MM.1S (cell line): ENCODE results near the gene MYH8.

ENCODE experiments used
- DNase-seq: peaks from one replicate; pipeline ENCODE4 v3.0.0-alpha.2; 2015
- H2AFZ ChIP-seq: fragments of 300-600 bp; sonication (generic); 2 replicates; pipeline ENCODE4 v1.6.0; 2016; ENCODE audit warnings: antibody characterized with exemption, low read length
- H3F3A ChIP-seq: fragments of 300-600 bp; sonication (generic); 2 replicates; pipeline ENCODE4 v1.6.1; 2016; ENCODE audit warnings: mild to moderate bottlenecking, antibody characterized with exemption, low read length, moderate library complexity, mixed read lengths; ENCODE audit not compliant: insufficient read depth
- H3K27ac ChIP-seq: fragments of 300-600 bp; sonication (generic); 2 replicates; pipeline ENCODE4 v1.5.1; 2016; ENCODE audit warnings: mild to moderate bottlenecking, low read length
- H3K27me3 ChIP-seq: fragments of 300-600 bp; sonication (generic); replicated peaks from 2 replicates; pipeline ENCODE4 v1.6.0; 2016; ENCODE audit warnings: low read length; ENCODE audit not compliant: insufficient read depth
- H3K36me3 ChIP-seq: fragments of 300-600 bp; sonication (generic); replicated peaks from 2 replicates; pipeline ENCODE4 v1.6.1; 2016; ENCODE audit warnings: mild to moderate bottlenecking, low read length, mixed read lengths; ENCODE audit not compliant: insufficient read depth
- H3K4me1 ChIP-seq: fragments of 300-600 bp; sonication (generic); 2 replicates; pipeline ENCODE4 v1.6.1; 2016; ENCODE audit warnings: low read length, mixed read lengths
- H3K4me2 ChIP-seq: fragments of 300-600 bp; sonication (generic); 2 replicates; pipeline ENCODE4 v1.6.0; 2016; ENCODE audit warnings: low read depth, low read length
- H3K4me3 ChIP-seq: fragments of 300-600 bp; sonication (generic); 2 replicates; pipeline ENCODE4 v1.5.1; 2016; ENCODE audit warnings: low read length, mixed read lengths
- H3K79me2 ChIP-seq: fragments of 300-600 bp; sonication (generic); 2 replicates; pipeline ENCODE4 v1.6.1; 2016; ENCODE audit warnings: mixed run types, low read length, mixed read lengths
- H3K9ac ChIP-seq: fragments of 300-600 bp; sonication (generic); 2 replicates; pipeline ENCODE4 v1.6.1; 2016; ENCODE audit warnings: low read length, mixed read lengths
- H3K9me2 ChIP-seq: fragments of 300-600 bp; sonication (generic); replicated peaks from 2 replicates; pipeline ENCODE4 v1.6.1; 2016; ENCODE audit warnings: mild to moderate bottlenecking, low read length, mixed read lengths; ENCODE audit not compliant: insufficient read depth
- H3K9me3 ChIP-seq: fragments of 300-600 bp; sonication (generic); replicated peaks from 2 replicates; pipeline ENCODE4 v1.6.1; 2016; ENCODE audit warnings: mild to moderate bottlenecking, low read length, mixed read lengths; ENCODE audit not compliant: insufficient read depth
- H4K20me1 ChIP-seq: fragments of 300-600 bp; sonication (generic); 2 replicates; pipeline ENCODE4 v1.6.1; 2016; ENCODE audit warnings: mild to moderate bottlenecking, low read length, moderate library complexity, mixed read lengths; ENCODE audit not compliant: insufficient read depth
- CTCF ChIP-seq: fragments of 300-600 bp; sonication (generic); IDR thresholded peaks from 2 replicates; pipeline ENCODE4 v1.5.1; 2016; ENCODE audit warnings: antibody characterized with exemption, low read length, mixed read lengths
- EZH2 ChIP-seq: fragments of 300-600 bp; sonication (generic); optimal IDR thresholded peaks from 2 replicates; pipeline ENCODE3; 2017; ENCODE audit warnings: low read depth, mild to moderate bottlenecking, antibody characterized with exemption, low read length, mixed read lengths
- EZH2phosphoT487 ChIP-seq: fragments of 300-600 bp; sonication (generic); IDR thresholded peaks from 2 replicates; pipeline ENCODE4 v1.6.1; 2018; ENCODE audit warnings: antibody characterized with exemption, low read length

Gene MYH8

GRCh38 chr17:10360578-10360977 is 61.2 kb downstream of the MYH8 start:
- no peak for TF ChIP-seq EZH2phosphoT487
- no peak for TF ChIP-seq CTCF
- no peak for TF ChIP-seq EZH2
- H3K27me3 ChIP-seq = no peaks in the 10 kb centered on the region
- H3K27ac ChIP-seq = no peak overlapping the region
- no peak overlapping the region for H3K9ac ChIP-seq
- H3K4me3 ChIP-seq = no peak overlapping the region
- no peaks in the 10 kb centered on the region for H3K79me2 ChIP-seq
- no peak overlapping the region for H2AFZ ChIP-seq
- no peaks in the 10 kb centered on the region for H3K36me3 ChIP-seq
- no peaks in the 10 kb centered on the region for H3K4me1 ChIP-seq
- no peak overlapping the region for H3K4me2 ChIP-seq
- no peak for DNase-seq
- H3K9me3 ChIP-seq = no peaks in the 10 kb centered on the region
- no peaks in the 10 kb centered on the region for H3K9me2 ChIP-seq
- H3F3A ChIP-seq = no peaks in the 10 kb centered on the region
- no peaks in the 10 kb centered on the region for H4K20me1 ChIP-seq

- TF ChIP-seq CTCF (peak; percentile 45), EZH2phosphoT487 (no peak), EZH2 (no peak)
- Histone ChIP-seq H3K9me3 (no peaks in the 10 kb centered on the region), H3K4me2 (no peak overlapping the region), H3K36me3 (no peaks in the 10 kb centered on the region), H4K20me1 (no peaks in the 10 kb centered on the region), H3K4me1 (no peaks in the 10 kb centered on the region), H3K9me2 (no peaks in the 10 kb centered on the region), H3K9ac (no peak overlapping the region), H3K79me2 (no peaks in the 10 kb centered on the region), H3K27me3 (no peaks in the 10 kb centered on the region), H3F3A (no peaks in the 10 kb centered on the region), H3K4me3 (no peak overlapping the region), H2AFZ (no peak overlapping the region), H3K27ac (no peak overlapping the region)
- peak; percentile 10 for DNase-seq
Observed at GRCh38 chr17:10357768-10358167, 64.0 kb downstream of the MYH8 start.

- no peak for DNase-seq
- Histone ChIP-seq H2AFZ (no peak overlapping the region), H3K36me3 (no peaks in the 10 kb centered on the region), H3K9me3 (no peaks in the 10 kb centered on the region), H3K79me2 (no peaks in the 10 kb centered on the region), H3K4me3 (no peak overlapping the region), H3K9ac (no peak overlapping the region), H3K9me2 (no peaks in the 10 kb centered on the region), H3K27me3 (no peaks in the 10 kb centered on the region), H3K4me2 (no peak overlapping the region), H4K20me1 (no peaks in the 10 kb centered on the region), H3K27ac (no peak overlapping the region), H3K4me1 (no peaks in the 10 kb centered on the region), H3F3A (no peaks in the 10 kb centered on the region)
- TF ChIP-seq CTCF = no peak
- TF ChIP-seq EZH2 = no peak
- TF ChIP-seq EZH2phosphoT487 = no peak
Observed at GRCh38 chr17:10354651-10355050, 67.1 kb downstream of the MYH8 start.

DNA sequence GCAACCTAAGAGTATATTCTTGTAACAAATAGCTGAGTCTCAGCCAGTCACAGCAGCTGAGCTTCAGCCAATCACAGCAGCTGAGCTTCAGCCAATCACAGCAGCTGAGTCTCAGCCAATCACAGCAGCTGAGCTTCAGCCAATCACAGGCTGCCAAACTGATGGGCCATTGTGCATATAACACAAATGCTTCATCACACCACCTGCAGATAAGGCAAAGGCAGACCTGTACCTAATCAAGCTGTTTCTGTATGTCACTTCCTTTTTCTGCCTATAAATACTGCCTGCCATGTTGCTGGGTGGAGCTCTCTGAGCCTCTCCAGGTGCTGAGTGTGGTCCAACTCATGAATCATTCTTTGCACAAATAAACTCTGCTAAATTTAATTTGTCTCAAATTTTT is 68.9 kb downstream of the MYH8 start:
- Histone ChIP-seq H3K79me2 (no peaks in the 10 kb centered on the region), H3K27me3 (no peaks in the 10 kb centered on the region)
- no peak for DNase-seq

More for the DNA sequence above, 68.9 kb downstream of the MYH8 start:
- no peaks in the 10 kb centered on the region for H3K4me1 ChIP-seq
- no peak overlapping the region for H3K4me3 ChIP-seq
- TF ChIP-seq EZH2phosphoT487 (no peak), CTCF (no peak), EZH2 (no peak)
- no peak overlapping the region for H2AFZ ChIP-seq
- H3K36me3 ChIP-seq = no peaks in the 10 kb centered on the region
- no peaks in the 10 kb centered on the region for H3K9me3 ChIP-seq
- H3K4me2 ChIP-seq = no peak overlapping the region
- H4K20me1 ChIP-seq = no peaks in the 10 kb centered on the region
- H3K9ac ChIP-seq = no peak overlapping the region
- no peak overlapping the region for H3K27ac ChIP-seq
- no peaks in the 10 kb centered on the region for H3K9me2 ChIP-seq
- no peaks in the 10 kb centered on the region for H3F3A ChIP-seq
